Fibroblast of villous mesenchyme (primary cell): ENCODE results near the gene MTHFS. TPM values are rescaled to one million over a fixed set of nuclear protein-coding genes. Genes with fewer than 3 reads are reported as not detected.

Experiments used
- DNase-seq: peaks from one replicate; pipeline ENCODE4 v3.0.0-alpha.2; 2010; ENCODE audit warnings: low read depth
- H3K4me3 ChIP-seq: 2 replicates; pipeline ENCODE4 v1.5.1; 2011; ENCODE audit warnings: low read depth, mild to moderate bottlenecking, low read length
- CTCF ChIP-seq: IDR thresholded peaks from 2 replicates; pipeline ENCODE4 v1.5.1; 2012; ENCODE audit warnings: low read depth, mild to moderate bottlenecking, low read length; ENCODE audit not compliant: insufficient read depth
- total RNA-seq: library from RNA; depleted of rRNA; stranded (reverse); fragments of >200 nt; gene quantifications from 2 replicates; pipeline ENCODE4 v1.2.3, GENCODE V29; 2012

Gene MTHFS
- total RNA-seq, 1 donor, result 9.5 TPM

GRCh38 chr15:79886124-79886523, 10.7 kb downstream of the MTHFS start:
- peak; percentile 69 for DNase-seq
- no peak overlapping the region for H3K4me3 ChIP-seq
- TF ChIP-seq CTCF, result no peak

DNA sequence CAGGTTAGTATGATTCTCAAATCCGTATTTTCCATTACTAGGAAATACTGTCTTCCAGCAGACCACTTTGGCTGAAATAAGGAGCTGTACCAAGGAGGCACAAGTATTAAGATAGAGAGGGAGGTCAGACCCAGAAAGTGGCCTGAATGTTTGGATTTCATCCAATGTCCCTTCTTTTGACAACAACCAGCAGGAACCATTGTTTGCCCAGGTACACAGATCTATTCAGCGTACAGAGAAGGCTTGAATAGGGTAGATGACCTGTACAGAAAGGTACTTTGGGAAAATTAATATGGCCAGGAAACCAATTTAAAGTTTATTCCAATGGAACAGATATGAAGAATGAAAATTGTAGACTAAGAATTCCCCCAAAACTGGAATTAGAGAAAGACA, 12.6 kb downstream of the MTHFS start:
- no peak for TF ChIP-seq CTCF
- no peak for DNase-seq
- H3K4me3 ChIP-seq, result no peak overlapping the region

- no peak for TF ChIP-seq CTCF
- no peak overlapping the region for H3K4me3 ChIP-seq
- DNase-seq, result no peak
These were observed 13.1 kb downstream of the MTHFS start for GRCh38 chr15:79883579-79884203.

- no peak overlapping the region for H3K4me3 ChIP-seq
- no peak for TF ChIP-seq CTCF
- DNase-seq, result no peak
These were observed 15.1 kb downstream of the MTHFS start for GRCh38 chr15:79881668-79882067.

- DNase-seq, result no peak
- H3K4me3 ChIP-seq, result no peak overlapping the region
- no peak for TF ChIP-seq CTCF
These were observed 15.6 kb downstream of the MTHFS start for GRCh38 chr15:79881254-79881653.

DNA sequence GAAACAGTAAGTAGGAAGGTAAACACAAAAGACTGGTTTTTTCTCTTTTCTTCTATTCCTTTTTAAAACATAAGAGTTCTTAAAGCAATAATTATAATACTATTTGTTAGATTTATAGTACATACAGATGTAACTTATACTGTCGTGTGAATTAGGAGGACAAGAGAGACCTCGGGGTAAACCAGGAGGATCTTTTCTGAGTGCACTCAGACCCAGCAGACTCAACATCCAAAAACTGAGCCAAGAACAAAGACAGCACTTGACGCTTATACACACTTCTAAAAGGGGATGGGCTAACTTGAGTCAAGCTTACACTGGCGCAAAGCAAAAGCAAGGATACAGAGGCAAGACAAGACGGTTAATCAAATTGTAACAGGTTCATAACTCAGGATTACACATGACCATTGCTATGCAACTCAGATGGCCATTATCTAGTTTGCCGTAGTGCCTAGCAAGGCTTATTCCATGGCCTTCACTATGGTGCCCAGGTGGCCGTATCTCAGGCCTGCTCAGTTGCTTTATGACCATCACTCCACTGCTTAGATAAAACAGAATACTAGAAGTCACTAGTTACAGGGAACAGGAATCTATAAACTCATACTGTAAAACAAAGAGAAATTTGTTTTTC, 18.6 kb downstream of the MTHFS start:
- no peak for DNase-seq
- no peak overlapping the region for H3K4me3 ChIP-seq
- TF ChIP-seq CTCF, result no peak

GRCh38 chr15:79875213-79875612, 21.6 kb downstream of the MTHFS start:
- no peak for TF ChIP-seq CTCF
- no peak overlapping the region for H3K4me3 ChIP-seq
- no peak for DNase-seq
